Mesothelial cell of epicardium (in vitro differentiated cells): ENCODE data around the gene TM7SF2. TPM values are rescaled to one million over a fixed set of nuclear protein-coding genes. Genes with fewer than 3 reads are reported as not detected.

ENCODE experiments used
- DNase-seq, 2 experiments: peaks; one replicate each; pipeline ENCODE4 v3.0.0; 2021; ENCODE audit warnings: low spot score in 2 of 2; ENCODE audit not compliant: unreplicated experiment in 2 of 2
- H3K27ac Mint-ChIP-seq: 2 replicates; pipeline ENCODE4 v1.8.0; 2021; ENCODE audit warnings: mixed read lengths
- H3K27me3 Mint-ChIP-seq: 2 replicates; pipeline ENCODE4 v1.8.0; 2021; ENCODE audit warnings: low read depth, mixed read lengths
- H3K36me3 Mint-ChIP-seq: 2 replicates; pipeline ENCODE4 v1.8.0; 2021; ENCODE audit warnings: mixed read lengths
- H3K4me1 Mint-ChIP-seq: 2 replicates; pipeline ENCODE4 v1.8.0; 2021; ENCODE audit warnings: mixed read lengths
- H3K4me3 Mint-ChIP-seq: 2 replicates; pipeline ENCODE4 v1.8.0; 2021; ENCODE audit warnings: mild to moderate bottlenecking, moderate library complexity, mixed read lengths
- H3K9me3 Mint-ChIP-seq: 2 replicates; pipeline ENCODE4 v1.8.0; 2021; ENCODE audit warnings: mixed read lengths
- total RNA-seq: library from RNA; stranded (reverse); gene quantifications from 3 replicates; pipeline ENCODE4 v1.2.1, GENCODE V29; 2021
- TF ChIP-seq, protein P1 (sequence below): fragments of 200-600 bp; sonication (generic); IDR thresholded peaks from one replicate; pipeline ENCODE4 v1.5.0; 2021; ENCODE audit warnings: antibody characterized with exemption; ENCODE audit not compliant: unreplicated experiment

Gene TM7SF2
- total RNA-seq, 1 donor from 2014 or later = 74.2 TPM

DNA sequence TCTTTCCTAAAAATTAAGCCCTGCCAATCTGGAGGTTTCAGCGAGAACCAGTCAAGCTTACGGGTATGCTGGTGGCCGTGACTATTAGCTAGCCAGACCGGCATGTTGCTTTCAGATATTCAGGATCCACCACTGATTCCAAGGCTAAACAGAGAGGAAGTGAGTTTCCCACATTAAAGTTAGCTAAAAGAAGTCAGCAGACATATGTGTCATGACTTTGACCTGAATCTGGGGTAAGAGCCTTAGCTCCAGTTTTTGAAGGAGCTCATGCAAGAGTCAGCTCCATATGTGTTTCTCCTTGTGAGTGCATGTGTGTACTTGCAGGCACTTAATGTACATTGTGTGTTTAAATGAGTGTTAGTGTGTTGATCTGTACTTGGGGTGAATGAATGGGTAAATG is 26.2 kb upstream of the TM7SF2 start:
- peak overlapping the region; percentile 2 for H3K27ac Mint-ChIP-seq
- H3K4me3 Mint-ChIP-seq = peak overlapping the region; percentile 96
- H3K9me3 Mint-ChIP-seq = no peaks in the 10 kb centered on the region
- H3K27me3 Mint-ChIP-seq = no peaks in the 10 kb centered on the region
- peaks cover 25% of the 10 kb centered on the region for H3K4me1 Mint-ChIP-seq
- no peak for DNase-seq
- peaks cover 15% of the 10 kb centered on the region for H3K36me3 Mint-ChIP-seq
- TF ChIP-seq, protein P1, sequence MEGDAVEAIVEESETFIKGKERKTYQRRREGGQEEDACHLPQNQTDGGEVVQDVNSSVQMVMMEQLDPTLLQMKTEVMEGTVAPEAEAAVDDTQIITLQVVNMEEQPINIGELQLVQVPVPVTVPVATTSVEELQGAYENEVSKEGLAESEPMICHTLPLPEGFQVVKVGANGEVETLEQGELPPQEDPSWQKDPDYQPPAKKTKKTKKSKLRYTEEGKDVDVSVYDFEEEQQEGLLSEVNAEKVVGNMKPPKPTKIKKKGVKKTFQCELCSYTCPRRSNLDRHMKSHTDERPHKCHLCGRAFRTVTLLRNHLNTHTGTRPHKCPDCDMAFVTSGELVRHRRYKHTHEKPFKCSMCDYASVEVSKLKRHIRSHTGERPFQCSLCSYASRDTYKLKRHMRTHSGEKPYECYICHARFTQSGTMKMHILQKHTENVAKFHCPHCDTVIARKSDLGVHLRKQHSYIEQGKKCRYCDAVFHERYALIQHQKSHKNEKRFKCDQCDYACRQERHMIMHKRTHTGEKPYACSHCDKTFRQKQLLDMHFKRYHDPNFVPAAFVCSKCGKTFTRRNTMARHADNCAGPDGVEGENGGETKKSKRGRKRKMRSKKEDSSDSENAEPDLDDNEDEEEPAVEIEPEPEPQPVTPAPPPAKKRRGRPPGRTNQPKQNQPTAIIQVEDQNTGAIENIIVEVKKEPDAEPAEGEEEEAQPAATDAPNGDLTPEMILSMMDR = no peak

DNA sequence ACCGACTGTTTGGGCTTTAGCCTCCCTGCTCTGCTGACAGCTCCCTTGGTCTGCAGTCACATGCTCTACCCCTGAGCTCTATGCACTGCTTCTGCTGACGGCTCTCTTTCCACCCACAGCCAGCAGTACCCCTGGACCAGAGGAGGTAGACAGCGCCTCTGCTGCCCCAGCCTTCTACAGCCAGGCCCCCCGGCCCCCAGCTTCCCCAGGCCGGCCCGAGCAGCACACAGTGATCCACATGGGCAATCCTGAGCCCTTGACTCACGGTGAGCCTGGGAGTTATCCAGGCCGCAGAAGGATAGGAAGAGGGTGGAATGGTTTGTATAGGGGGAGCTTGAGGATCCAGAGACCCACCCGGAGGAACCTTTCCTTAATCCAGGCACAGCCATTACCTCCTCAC is 24.9 kb upstream of the TM7SF2 start:
- Mint-ChIP-seq H3K9me3 (no peaks in the 10 kb centered on the region), H3K4me1 (peaks cover 25% of the 10 kb centered on the region), H3K36me3 (peaks cover 13% of the 10 kb centered on the region), H3K27me3 (no peaks in the 10 kb centered on the region), H3K4me3 (no peak overlapping the region), H3K27ac (no peak overlapping the region)
- TF ChIP-seq, protein P1 = no peak
- DNase-seq = no peak

DNA sequence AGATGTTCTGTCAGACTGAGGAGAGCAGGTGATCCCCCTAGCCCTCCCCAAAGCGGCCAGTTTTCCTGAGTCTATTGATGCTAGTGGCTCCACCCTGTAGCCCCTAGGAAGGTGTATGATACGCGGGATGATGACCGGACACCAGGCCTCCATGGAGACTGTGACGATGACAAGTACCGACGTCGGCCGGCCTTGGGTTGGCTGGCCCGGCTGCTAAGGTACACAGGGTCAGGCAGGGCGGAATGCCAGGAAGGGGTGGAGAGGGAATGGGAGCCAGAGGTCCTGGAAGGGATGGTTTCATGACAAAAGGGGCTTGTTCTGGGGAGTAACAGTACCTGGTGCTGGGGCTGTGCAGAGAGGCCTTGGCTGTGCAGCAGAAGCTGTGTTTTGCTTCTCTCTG is 24.5 kb upstream of the TM7SF2 start:
- Mint-ChIP-seq H3K36me3 (peaks cover 13% of the 10 kb centered on the region), H3K9me3 (no peaks in the 10 kb centered on the region), H3K4me1 (peaks cover 25% of the 10 kb centered on the region), H3K27ac (no peak overlapping the region), H3K4me3 (no peak overlapping the region), H3K27me3 (no peaks in the 10 kb centered on the region)
- TF ChIP-seq, protein P1 = no peak
- no peak for DNase-seq

- Mint-ChIP-seq H3K27ac (no peak overlapping the region), H3K9me3 (no peaks in the 10 kb centered on the region), H3K36me3 (peaks cover 13% of the 10 kb centered on the region), H3K4me3 (no peak overlapping the region), H3K4me1 (peaks cover 22% of the 10 kb centered on the region), H3K27me3 (no peaks in the 10 kb centered on the region)
- TF ChIP-seq, protein P1 = no peak
- no peak for DNase-seq
These were observed 23.8 kb upstream of the TM7SF2 start for GRCh38 chr11:65087827-65088226.

DNA sequence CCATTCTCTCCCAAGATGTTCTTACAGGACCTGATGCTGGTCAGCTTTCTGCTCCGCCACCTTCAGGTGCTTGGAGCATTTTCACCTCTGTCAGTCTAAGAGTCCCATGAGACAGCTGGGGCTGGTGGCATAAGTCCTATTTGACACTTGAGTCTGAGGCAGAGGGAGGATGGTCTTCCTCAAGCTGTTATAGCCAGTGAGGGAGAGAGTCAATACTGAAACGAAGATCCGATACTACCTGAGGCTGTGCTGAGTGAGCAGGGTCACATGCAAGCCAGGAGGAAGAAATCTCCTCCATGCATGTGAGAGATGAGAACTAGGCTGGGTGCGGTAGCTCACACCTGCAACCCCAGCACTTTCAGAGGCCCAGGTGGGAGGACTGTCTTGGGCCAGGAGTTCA is 22.1 kb upstream of the TM7SF2 start:
- Mint-ChIP-seq H3K4me3 (no peak overlapping the region), H3K36me3 (peaks cover 13% of the 10 kb centered on the region), H3K9me3 (no peaks in the 10 kb centered on the region), H3K27me3 (no peaks in the 10 kb centered on the region), H3K27ac (no peak overlapping the region), H3K4me1 (peaks cover 8% of the 10 kb centered on the region)
- no peak for DNase-seq
- TF ChIP-seq, protein P1 = no peak

- no peak for DNase-seq
- no peaks in the 10 kb centered on the region for H3K27me3 Mint-ChIP-seq
- H3K9me3 Mint-ChIP-seq = no peaks in the 10 kb centered on the region
- TF ChIP-seq, protein P1 = no peak
- H3K27ac Mint-ChIP-seq = no peak overlapping the region
- H3K4me3 Mint-ChIP-seq = no peak overlapping the region
- peaks cover 12% of the 10 kb centered on the region for H3K36me3 Mint-ChIP-seq
- H3K4me1 Mint-ChIP-seq = peaks cover 2% of the 10 kb centered on the region
These were observed 21.0 kb upstream of the TM7SF2 start for GRCh38 chr11:65090628-65091027.
